Natural killer cell (primary cell): ENCODE measurements around the gene TCF7L1. TPM values are rescaled to one million over a fixed set of nuclear protein-coding genes. Genes with fewer than 3 reads are reported as not detected.

ENCODE experiments used
- ATAC-seq, 3 donors: fragments of 150-1000 bp in 2 of 3; fragments of 200-7000 bp in 1 of 3; cut with Tn5 transposase; 1 replicate in 1 of 3; 2 replicates in 2 of 3; pipeline ENCODE4 v1.10.0; 2021; ENCODE audit warnings: mild to moderate bottlenecking in 2 of 3, moderate library complexity in 2 of 3
- DNase-seq, 2 donors: peaks; one replicate each; pipeline versions ENCODE4 v3.0.0 to v3.0.0-alpha.2; 2013 to 2021; ENCODE audit warnings: mixed read lengths in 1 of 2
- H3K27ac ChIP-seq: one replicate; pipeline ENCODE4 v1.5.1; 2013; ENCODE audit warnings: mild to moderate bottlenecking, low read length
- H3K27me3 ChIP-seq: one replicate; pipeline ENCODE4 v1.6.1; 2013; ENCODE audit warnings: low read length; ENCODE audit not compliant: control insufficient read depth, insufficient read depth
- H3K36me3 ChIP-seq: one replicate; pipeline ENCODE4 v1.6.1; 2013; ENCODE audit warnings: low read length; ENCODE audit not compliant: control insufficient read depth, insufficient read depth
- H3K4me1 ChIP-seq: one replicate; pipeline ENCODE4 v1.6.1; 2013; ENCODE audit warnings: low read length; ENCODE audit not compliant: control insufficient read depth, insufficient read depth
- H3K4me3 ChIP-seq: one replicate; pipeline ENCODE4 v1.5.1; 2013; ENCODE audit warnings: low read length
- H3K9me3 ChIP-seq: one replicate; pipeline ENCODE4 v1.6.1; 2013; ENCODE audit warnings: low read length; ENCODE audit not compliant: control insufficient read depth, insufficient read depth
- H3K27ac Mint-ChIP-seq, 2 donors: one replicate each; pipeline ENCODE4 v1.8.0; 2022; ENCODE audit warnings: mild to moderate bottlenecking in 2 of 2, mixed read lengths in 2 of 2, moderate library complexity in 1 of 2
- H3K27me3 Mint-ChIP-seq, 2 donors: one replicate each; pipeline ENCODE4 v1.8.0; 2022; ENCODE audit warnings: low read depth in 2 of 2, mixed read lengths in 2 of 2
- H3K36me3 Mint-ChIP-seq: one replicate; pipeline ENCODE4 v1.8.0; 2022; ENCODE audit warnings: mixed read lengths
- H3K4me1 Mint-ChIP-seq, 2 donors: one replicate each; pipeline ENCODE4 v1.8.0; 2022; ENCODE audit warnings: mixed read lengths in 2 of 2
- H3K4me3 Mint-ChIP-seq: one replicate; pipeline ENCODE4 v1.8.0; 2022; ENCODE audit warnings: mild to moderate bottlenecking, moderate library complexity, mixed read lengths
- H3K9me3 Mint-ChIP-seq, 2 donors: one replicate each; pipeline ENCODE4 v1.8.0; 2022; ENCODE audit warnings: mixed read lengths in 2 of 2
- CTCF ChIP-seq: fragments of 200-600 bp; IDR thresholded peaks from one replicate; pipeline ENCODE4 v1.8.0; 2022; ENCODE audit warnings: antibody characterized with exemption
- WGBS: methylation state at CpG from one replicate; pipeline ENCODE4 v1.1.7; 2013; ENCODE audit warnings: missing lambda C conversion rate; ENCODE audit not compliant: insufficient coverage; 5-methylcytosine and 5-hydroxymethylcytosine counted together
- intact Hi-C: fragments of 100-400 bp; cut with micrococcal nuclease; formaldehyde crosslinking; loops from one replicate; pipeline ENCODE4 v1.14.2; 2022
- total RNA-seq, 4 donors: library from RNA; stranded (reverse); fragments of 120-200 nt in 1 of 4; gene quantifications; one replicate each; pipeline versions ENCODE4 v1.2.3 to v1.2.4, GENCODE V29; 2013 to 2022

TCF7L1 gene
- total RNA-seq, 3 donors from 2014 or later (not counting 1 experiment from before 2014, with no cell fraction given), result not detected

- H3K4me3 Mint-ChIP-seq, result no peak overlapping the region
Measured at GRCh38 chr2:85135660-85135914, 2.4 kb downstream of the TCF7L1 start.

GRCh38 chr2:85137156-85137555 lies 4.0 kb downstream of the TCF7L1 start:
- Mint-ChIP-seq H3K4me1 (peaks cover 5% of the 10 kb centered on the region in 2 donors), H3K27ac (no peak overlapping the region), H3K9me3 (no peaks in the 10 kb centered on the region), H3K36me3 (no peaks in the 10 kb centered on the region), H3K27me3 (peaks cover 46 to 58% of the 10 kb centered on the region in 2 donors), H3K4me3 (no peak overlapping the region)
- ATAC-seq (no peak), DNase-seq (no peak)
- H3K27ac ChIP-seq, result no peak overlapping the region
- WGBS, result 90% methylated on average over 1 of the region's 1 CpG
- peaks cover 18% of the 10 kb centered on the region for H3K27me3 ChIP-seq
- peaks cover 16% of the 10 kb centered on the region for H3K4me1 ChIP-seq
- no peak for TF ChIP-seq CTCF
- no peaks in the 10 kb centered on the region for H3K36me3 ChIP-seq
- H3K4me3 ChIP-seq, result no peak overlapping the region
- intact Hi-C loops, result no loop called here
- H3K9me3 ChIP-seq, result no peaks in the 10 kb centered on the region

More at GRCh38 chr2:85135660-85135914, 2.4 kb downstream of the TCF7L1 start:
- intact Hi-C loops, result no loop called here
- Histone ChIP-seq H3K27ac (no peak overlapping the region), H3K4me1 (peaks cover 16% of the 10 kb centered on the region), H3K36me3 (no peaks in the 10 kb centered on the region), H3K27me3 (peaks cover 30% of the 10 kb centered on the region), H3K4me3 (no peak overlapping the region), H3K9me3 (no peaks in the 10 kb centered on the region)
- Mint-ChIP-seq H3K36me3 (no peaks in the 10 kb centered on the region), H3K9me3 (no peaks in the 10 kb centered on the region), H3K27ac (no peak overlapping the region), H3K4me1 (peaks cover 5% of the 10 kb centered on the region in 2 donors), H3K27me3 (peaks cover 41 to 61% of the 10 kb centered on the region in 2 donors)
- no peak for TF ChIP-seq CTCF
- WGBS, result 85% methylated on average over 4 of the region's 4 CpGs
- no peak for DNase-seq
- ATAC-seq, result no peak

GRCh38 chr2:85143463-85144082 lies 10.4 kb downstream of the TCF7L1 start:
- Mint-ChIP-seq H3K4me3 (no peak overlapping the region), H3K4me1 (no peaks in the 10 kb centered on the region), H3K27ac (no peak overlapping the region), H3K27me3 (peaks cover 28 to 30% of the 10 kb centered on the region in 2 donors), H3K36me3 (no peaks in the 10 kb centered on the region), H3K9me3 (no peaks in the 10 kb centered on the region)
- no peaks in the 10 kb centered on the region for H3K36me3 ChIP-seq
- no peaks in the 10 kb centered on the region for H3K4me1 ChIP-seq
- H3K27me3 ChIP-seq, result no peaks in the 10 kb centered on the region
- TF ChIP-seq CTCF, result no peak
- no peak overlapping the region for H3K4me3 ChIP-seq
- ATAC-seq (no peak), DNase-seq (no peak)
- intact Hi-C loops, result no loop called here
- H3K27ac ChIP-seq, result no peak overlapping the region
- no peaks in the 10 kb centered on the region for H3K9me3 ChIP-seq
- WGBS, result 85% methylated on average over 5 of the region's 8 CpGs
